ENCODE measurements around the gene ARFGAP2. TPM values are rescaled to one million over a fixed set of nuclear protein-coding genes. Genes with fewer than 3 reads are reported as not detected.
A peak's percentile ranks its signal among the peaks of the same experiment; 100 is the strongest.

Gene ARFGAP2
- total and polyA plus RNA-seq, 9 of the 15 experiments (the other 6 are each of a cell fraction or from before 2014, with no cell fraction given) = 29.1 to 140 (median 90.1) TPM

- FAIRE-seq (no peak), ATAC-seq (no peak), DNase-seq (ENCODE audit: extremely low read depth in 1 of 4, low spot score in 3 of 4) (no peak)
- H3K27me3 ChIP-seq (ENCODE audit: control insufficient read depth in 2 of 2, insufficient read depth in 2 of 2, low read length in 2 of 2) = no peaks in the 10 kb centered on the region
- WGBS (ENCODE audit: insufficient coverage, low coverage, missing lambda C conversion rate) = 92% methylated on average over 13 of the region's 15 CpGs
- in situ Hi-C loops (cut with MboI) (loop anchor here (5.0 kb wide), 1 partner anchor 277 kb away; no protein-coding TSS in a partner anchor), intact Hi-C loops (cut with micrococcal nuclease) (no loop called here)
- H3K4me2 ChIP-seq (ENCODE audit: insufficient read depth, low read length) = no peak overlapping the region
- ChIA-PET POLR2A (interaction anchor here (0.5 to 3.1 kb wide), 3 partner anchors 8 to 242 kb away, joined by 3 to 29 read pairs (median 9); no protein-coding TSS in a partner anchor), CTCF (ENCODE audit: low intra/inter-chr PET ratio) (no interaction called here)
- H3K4me3 ChIP-seq = no peak overlapping the region
- H3K4me1 ChIP-seq (replicated peaks in 1 of 2; ENCODE audit: control insufficient read depth in 2 of 2, insufficient read depth in 2 of 2, low read length in 2 of 2) = peaks cover 0 to 16% of the 10 kb centered on the region in 2 experiments; a peak in 2 of 5 replicates
- H2AFZ ChIP-seq (ENCODE audit: low read depth, low read length) = no peak overlapping the region
- H3K9ac ChIP-seq (ENCODE audit: insufficient read depth in 1 of 2, low read depth in 2 of 2, low read length in 2 of 2) = peak overlapping the region in 1 of 2 experiments; percentile 41; a peak in 1 of 4 replicates
- H4K20me1 ChIP-seq (replicated peaks; ENCODE audit: control insufficient read depth, insufficient read depth, low read length) = peaks cover 17% of the 10 kb centered on the region
- no peak overlapping the region for H3K27ac ChIP-seq (ENCODE audit: extremely low read depth, low read depth, low read length)
- TF ChIP-seq ZC3H11A (IDR thresholded peaks at IDR 0.05; ENCODE audit: low read depth, low read length) (no peak), POLR2A (conservative IDR thresholded peaks at IDR 0.05) (peak; percentile 10; the same call in 1 of the 2 replicates), ZNF57 (CRISPR knock-in tag; IDR thresholded peaks at IDR 0.05) (no peak), POLR2AphosphoS2 (IDR thresholded peaks at IDR 0.05; ENCODE audit: low read length) (0 out of 2 replicates have a peak, but pooled peaks have one; percentile 39), HDAC8 (tag; IDR thresholded peaks at IDR 0.05) (no peak), ZMIZ1 (IDR thresholded peaks at IDR 0.05; ENCODE audit: low read depth in 2 of 2, low read length in 2 of 2) (no peak), MNT (conservative IDR thresholded peaks at IDR 0.05) (no peak), RBFOX2 (IDR thresholded peaks at IDR 0.05; ENCODE audit: low read depth, low read length) (peak; percentile 52), POLR2G (IDR thresholded peaks at IDR 0.05; ENCODE audit: low read depth, low read length) (peak; percentile 52; the same call in 1 of the 2 replicates)
- H3K79me2 ChIP-seq (ENCODE audit: control insufficient read depth, insufficient read depth, low read length) = no peaks in the 10 kb centered on the region; the same call in 2 of the 3 replicates
- H3K9me1 ChIP-seq (ENCODE audit: control insufficient read depth, insufficient read depth, low read length) = peaks cover 2% of the 10 kb centered on the region
- no peaks in the 10 kb centered on the region for H3K9me3 ChIP-seq (replicated peaks; ENCODE audit: control insufficient read depth, insufficient read depth, low read depth, low read length)
- no TSS peak for BruUV-seq (replicated peaks)
- H3K36me3 ChIP-seq (ENCODE audit: control insufficient read depth, insufficient read depth, low read length) = peaks cover 59% of the 10 kb centered on the region
These were observed 12.8 kb downstream of the ARFGAP2 start for GRCh38 chr11:47163898-47164297.
